GM18907 (cell line): ENCODE data around the gene PIEZO2.

ENCODE experiments used
- ATAC-seq: cut with Tn5 transposase; IDR thresholded peaks from one replicate; pipeline ENCODE4 v1.9.1; 2021; ENCODE audit warnings: mild to moderate bottlenecking, moderate library complexity; ENCODE audit not compliant: unreplicated experiment

PIEZO2 gene

GRCh38 chr18:10907749-10908148 lies 241.6 kb downstream of the PIEZO2 start:
- ATAC-seq: no peak

GRCh38 chr18:10901329-10901728 lies 248.0 kb downstream of the PIEZO2 start:
- ATAC-seq: no peak

GRCh38 chr18:10900435-10900834 lies 248.9 kb downstream of the PIEZO2 start:
- ATAC-seq: no peak

- ATAC-seq: no peak
Observed at GRCh38 chr18:10899481-10899880, 249.9 kb downstream of the PIEZO2 start.

- no peak for ATAC-seq
Observed at GRCh38 chr18:10898417-10898974, 250.9 kb downstream of the PIEZO2 start.

GRCh38 chr18:10896851-10897250 lies 252.5 kb downstream of the PIEZO2 start:
- ATAC-seq: no peak

- ATAC-seq: no peak
Observed at GRCh38 chr18:10895976-10896375, 253.4 kb downstream of the PIEZO2 start.

GRCh38 chr18:10894501-10894900 lies 254.9 kb downstream of the PIEZO2 start:
- ATAC-seq: no peak

- no peak for ATAC-seq
Observed at GRCh38 chr18:10893761-10894160, 255.6 kb downstream of the PIEZO2 start.

GRCh38 chr18:10893196-10893595 lies 256.2 kb downstream of the PIEZO2 start:
- ATAC-seq: no peak

GRCh38 chr18:10892786-10893185 lies 256.6 kb downstream of the PIEZO2 start:
- ATAC-seq: no peak

- no peak for ATAC-seq
Observed at GRCh38 chr18:10890022-10890421, 259.3 kb downstream of the PIEZO2 start.

GRCh38 chr18:10878703-10879102 lies 270.7 kb downstream of the PIEZO2 start:
- ATAC-seq: peak; percentile 86

- ATAC-seq: peak; percentile 73
Observed at GRCh38 chr18:10877987-10878386, 271.4 kb downstream of the PIEZO2 start.

GRCh38 chr18:10875811-10876210 lies 273.6 kb downstream of the PIEZO2 start:
- ATAC-seq: no peak

- no peak for ATAC-seq
Observed at GRCh38 chr18:10872304-10872703, 277.1 kb downstream of the PIEZO2 start.

- no peak for ATAC-seq
Observed at GRCh38 chr18:10864722-10865121, 284.6 kb downstream of the PIEZO2 start.

GRCh38 chr18:10863026-10863425 lies 286.3 kb downstream of the PIEZO2 start:
- ATAC-seq: no peak

- ATAC-seq: no peak
Observed at GRCh38 chr18:10860928-10861327, 288.4 kb downstream of the PIEZO2 start.

GRCh38 chr18:10860382-10860781 lies 289.0 kb downstream of the PIEZO2 start:
- ATAC-seq: no peak

GRCh38 chr18:10858477-10858876 lies 290.9 kb downstream of the PIEZO2 start:
- ATAC-seq: no peak

- no peak for ATAC-seq
Observed at GRCh38 chr18:10856132-10856531, 293.2 kb downstream of the PIEZO2 start.
